GM19438 (cell line): ENCODE measurements around the gene THAP4.

ENCODE experiments used
- ATAC-seq: cut with Tn5 transposase; IDR thresholded peaks from one replicate; pipeline ENCODE4 v1.9.1; 2021; ENCODE audit warnings: low read depth; ENCODE audit not compliant: unreplicated experiment

THAP4 gene

DNA sequence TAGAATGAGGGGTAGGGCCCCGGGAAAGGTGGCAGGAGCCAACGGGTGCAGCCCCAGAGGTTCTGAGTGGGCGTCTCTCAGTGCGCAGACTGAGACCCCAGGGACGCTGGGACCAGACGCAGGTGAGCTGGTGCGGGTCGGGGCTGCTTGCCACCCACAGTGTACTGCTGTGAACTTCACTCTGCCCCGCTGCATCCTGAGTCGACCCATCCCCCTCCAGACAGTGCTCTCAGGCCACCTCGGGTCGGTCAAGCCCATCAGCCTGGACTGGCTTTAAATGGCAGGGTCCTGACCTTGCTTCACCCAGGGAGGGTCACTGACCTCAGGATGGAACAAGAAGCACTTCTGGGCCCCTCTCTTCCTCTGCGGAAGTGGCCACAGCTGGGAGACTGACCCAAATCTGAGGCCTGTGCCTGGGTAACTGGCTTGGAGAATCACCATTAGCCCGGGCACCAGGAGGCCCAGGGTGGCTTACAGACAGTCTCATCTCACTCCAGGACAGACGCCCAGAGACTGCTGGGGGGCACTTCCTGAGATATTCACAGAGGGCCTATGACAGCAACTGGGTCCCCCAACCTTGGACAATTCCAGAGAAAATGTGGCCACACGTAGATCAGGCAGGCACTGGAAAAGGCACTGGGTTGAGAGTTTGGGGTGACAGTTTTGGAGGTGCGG lies 102.1 kb downstream of the THAP4 start:
- ATAC-seq = no peak
